ENCODE data around the gene PSMG3. TPM values are rescaled to one million over a fixed set of nuclear protein-coding genes. Genes with fewer than 3 reads are reported as not detected.

Gene PSMG3
- total RNA-seq, 1 donor from 2014 or later: 19.3 TPM

Other genes starting within 250 kb of the PSMG3 start
- 3.1 TPM for gene MICALL2, start 110.6 kb downstream of the PSMG3 start, total RNA-seq
- gene INTS1, start 65.6 kb downstream of the PSMG3 start, total RNA-seq: 16.7 TPM
- gene MAFK, start 39.3 kb downstream of the PSMG3 start, total RNA-seq: 6.8 TPM
- not detected for gene TMEM184A, start 13.8 kb downstream of the PSMG3 start, total RNA-seq
- gene ELFN1, start 100.2 kb upstream of the PSMG3 start, total RNA-seq: 1.6 TPM

Measured in skeletal muscle tissue (tissue), 1 donor.